GM12864 (cell line): Measurements from ENCODE around the gene BRD4.

Experiments used
- DNase-seq: peaks from one replicate; pipeline ENCODE4 v3.0.0-alpha.2; 2011; ENCODE audit warnings: low read depth
- H3K4me3 ChIP-seq: 2 replicates; pipeline ENCODE4 v1.5.1; 2011; ENCODE audit warnings: mild to moderate bottlenecking, low read depth, low read length, control low read depth
- CTCF ChIP-seq: IDR thresholded peaks from 2 replicates; pipeline ENCODE4 v1.5.1; 2011; ENCODE audit warnings: low read depth, mild to moderate bottlenecking, moderate library complexity, low read length, control low read depth, inconsistent platforms; ENCODE audit errors: missing control alignments

The BRD4 gene

GRCh38 chr19:15251749-15252397 is 80.5 kb downstream of the BRD4 start:
- H3K4me3 ChIP-seq, result no peak overlapping the region
- no peak for TF ChIP-seq CTCF
- no peak for DNase-seq

- H3K4me3 ChIP-seq, result no peak overlapping the region
- no peak for DNase-seq
- no peak for TF ChIP-seq CTCF
Observed at GRCh38 chr19:15251010-15251748, 81.2 kb downstream of the BRD4 start.

GRCh38 chr19:15250640-15250993 is 81.7 kb downstream of the BRD4 start:
- TF ChIP-seq CTCF, result no peak
- no peak for DNase-seq
- no peak overlapping the region for H3K4me3 ChIP-seq

GRCh38 chr19:15249972-15250639 is 82.2 kb downstream of the BRD4 start:
- no peak for DNase-seq
- TF ChIP-seq CTCF, result no peak
- H3K4me3 ChIP-seq, result no peak overlapping the region

GRCh38 chr19:15249528-15249874 is 82.8 kb downstream of the BRD4 start:
- no peak for TF ChIP-seq CTCF
- no peak for DNase-seq
- H3K4me3 ChIP-seq, result no peak overlapping the region

GRCh38 chr19:15248648-15249527 is 83.5 kb downstream of the BRD4 start:
- TF ChIP-seq CTCF, result no peak
- H3K4me3 ChIP-seq, result no peak overlapping the region
- DNase-seq, result no peak
